HG03521 (cell line): Measurements from ENCODE around the gene PPP3CA.

Experiments used
- ATAC-seq: cut with Tn5 transposase; IDR thresholded peaks from one replicate; pipeline ENCODE4 v1.9.1; 2021; ENCODE audit warnings: mild to moderate bottlenecking, moderate library complexity; ENCODE audit not compliant: unreplicated experiment

PPP3CA gene

DNA sequence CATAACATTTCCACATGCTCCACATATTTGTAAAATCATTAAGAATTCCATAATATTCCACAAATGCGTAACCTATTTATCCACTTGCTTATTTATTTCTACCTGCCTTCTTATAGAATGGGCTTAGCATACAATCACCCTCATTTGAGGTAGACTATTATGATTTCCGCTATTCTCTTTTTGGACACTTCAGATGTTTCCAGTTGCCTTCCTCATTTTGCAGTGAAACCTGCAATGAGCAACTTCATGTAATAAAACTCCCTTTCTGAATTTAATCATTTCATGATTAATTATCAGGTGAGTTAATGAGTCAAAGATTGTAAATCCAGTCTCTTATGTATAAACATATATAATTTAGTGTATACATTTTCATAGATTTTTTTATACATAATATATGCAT is 58.0 kb downstream of the PPP3CA start:
- no peak for ATAC-seq

GRCh38 chr4:101288365-101289145 is 58.8 kb downstream of the PPP3CA start:
- ATAC-seq: no peak

DNA sequence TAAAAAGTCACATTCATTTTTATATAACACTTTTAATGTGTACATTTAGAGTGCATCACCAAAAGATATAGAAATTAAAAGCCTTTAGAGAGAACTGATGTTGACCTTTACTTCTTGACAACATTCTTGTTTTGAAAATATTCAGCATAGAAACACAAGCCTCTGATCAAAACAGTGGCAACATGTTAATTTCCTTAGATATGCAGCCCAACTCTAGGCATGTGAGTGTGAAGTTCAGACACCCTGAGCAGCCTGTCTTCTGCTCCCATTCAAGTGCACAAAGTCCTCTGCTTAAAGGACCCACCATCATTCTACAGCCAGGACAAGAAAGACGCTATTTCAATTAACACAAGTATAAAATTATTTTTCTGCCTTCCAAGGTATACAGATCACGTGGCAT is 60.0 kb downstream of the PPP3CA start:
- ATAC-seq: no peak

DNA sequence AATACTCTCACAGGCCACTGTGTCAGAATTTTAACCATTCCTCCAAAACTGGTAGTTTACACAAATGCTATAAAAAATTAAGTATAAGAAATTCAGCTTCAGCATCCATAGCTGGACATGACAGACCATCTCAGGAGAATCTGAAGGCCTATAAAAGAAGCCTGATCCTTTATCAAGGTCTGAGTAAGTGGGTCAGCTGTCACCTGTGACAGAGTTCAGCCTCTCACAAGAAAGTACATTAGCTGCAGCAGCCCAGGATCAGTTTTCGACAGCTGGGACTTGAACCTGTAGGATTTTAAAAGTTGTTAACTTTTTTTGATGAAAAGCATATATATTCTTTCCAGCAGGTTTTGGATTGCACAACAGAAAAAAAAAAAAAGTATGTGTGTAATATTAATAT is 60.7 kb downstream of the PPP3CA start:
- ATAC-seq: no peak

GRCh38 chr4:101285985-101286384 is 61.3 kb downstream of the PPP3CA start:
- no peak for ATAC-seq

- no peak for ATAC-seq
Measured at GRCh38 chr4:101284546-101284945, 62.8 kb downstream of the PPP3CA start.

GRCh38 chr4:101283434-101283833 is 63.9 kb downstream of the PPP3CA start:
- no peak for ATAC-seq

GRCh38 chr4:101282076-101282844 is 65.1 kb downstream of the PPP3CA start:
- no peak for ATAC-seq

GRCh38 chr4:101280866-101281600 is 66.3 kb downstream of the PPP3CA start:
- ATAC-seq: no peak

DNA sequence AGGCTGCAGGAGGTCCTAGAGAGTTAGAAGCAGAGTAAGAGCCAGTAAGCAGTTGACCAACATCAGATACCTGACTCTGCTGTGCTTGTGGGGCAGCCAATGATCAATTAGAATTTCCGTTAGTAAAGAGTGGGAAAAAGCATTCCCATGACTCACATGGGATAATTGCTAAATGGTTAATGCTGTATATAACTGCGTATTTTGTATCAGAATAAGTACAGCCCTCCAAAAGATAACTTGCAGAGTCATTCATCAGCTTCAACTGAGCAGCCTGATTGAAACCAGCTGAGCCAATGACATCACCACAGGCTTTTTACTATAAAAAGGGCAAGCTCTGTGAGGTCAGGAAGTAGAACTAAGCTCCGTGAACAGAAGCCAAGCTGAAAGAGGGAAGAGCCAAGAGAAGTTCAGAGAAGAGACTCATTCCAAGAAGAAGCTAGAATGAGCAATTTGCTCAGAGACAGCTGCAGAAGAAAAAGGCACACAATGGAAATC is 67.9 kb downstream of the PPP3CA start:
- ATAC-seq: no peak

- ATAC-seq: no peak
Measured at GRCh38 chr4:101277671-101278070, 69.7 kb downstream of the PPP3CA start.

- no peak for ATAC-seq
Measured at GRCh38 chr4:101276661-101277060, 70.7 kb downstream of the PPP3CA start.

DNA sequence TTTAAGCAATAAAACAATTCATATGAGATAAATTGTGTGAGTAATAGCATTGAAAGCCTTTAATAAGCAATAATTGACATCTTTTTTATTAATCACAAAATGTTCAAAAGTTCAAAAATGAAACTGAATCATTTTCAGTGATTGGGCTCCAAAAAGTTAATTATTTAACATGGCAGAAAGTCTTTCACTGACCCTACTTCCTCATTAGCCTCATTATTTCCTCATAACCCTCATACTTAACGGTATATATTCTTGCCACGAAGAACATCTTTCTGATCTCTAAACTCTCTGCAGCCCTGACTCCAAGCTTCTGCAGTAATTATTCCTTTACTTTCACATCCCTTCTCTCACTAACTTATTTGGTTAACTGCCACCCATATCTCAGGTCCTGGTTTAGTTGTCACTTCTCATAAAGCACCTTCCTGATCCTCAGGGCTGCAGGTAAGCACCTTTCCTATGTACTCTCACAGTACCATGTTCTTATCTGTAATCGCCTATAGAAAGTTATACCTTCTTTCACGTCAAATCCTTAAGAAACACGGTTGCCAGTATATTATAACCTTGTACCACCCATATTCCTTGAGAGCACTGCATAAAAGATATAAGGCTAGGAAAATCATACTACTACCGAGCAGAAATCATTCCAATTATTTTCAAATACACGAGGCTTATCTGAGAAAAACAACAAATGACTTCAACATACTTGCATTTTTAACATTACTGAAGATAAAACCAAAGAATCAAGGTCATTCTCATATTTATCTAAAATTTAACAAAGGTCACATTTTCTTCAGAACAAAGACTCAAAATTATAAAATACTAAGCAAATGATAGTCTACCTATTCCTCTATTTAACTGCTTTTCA is 72.2 kb downstream of the PPP3CA start:
- ATAC-seq: peak; percentile 53

DNA sequence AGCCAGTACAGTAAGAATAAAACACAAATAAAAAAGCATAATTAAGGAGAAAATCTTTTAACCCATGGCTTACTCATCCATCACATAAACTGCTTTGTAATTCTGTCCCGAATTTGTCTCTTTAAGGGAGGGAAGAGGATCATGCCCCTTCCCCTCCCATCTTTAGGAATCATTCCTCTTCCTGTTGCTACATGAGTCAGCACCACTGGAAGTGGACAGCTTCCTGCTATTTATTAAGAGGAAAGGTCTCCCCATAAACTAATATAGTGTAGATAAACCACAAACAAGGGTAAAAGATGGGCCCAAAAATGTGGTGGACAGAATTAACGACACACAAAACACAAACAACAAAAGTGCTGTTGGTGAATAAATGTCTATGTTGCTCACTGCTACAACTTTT is 75.8 kb downstream of the PPP3CA start:
- no peak for ATAC-seq

- ATAC-seq: no peak
Measured at GRCh38 chr4:101269682-101270081, 77.6 kb downstream of the PPP3CA start.

GRCh38 chr4:101265816-101266172 is 81.5 kb downstream of the PPP3CA start:
- no peak for ATAC-seq

DNA sequence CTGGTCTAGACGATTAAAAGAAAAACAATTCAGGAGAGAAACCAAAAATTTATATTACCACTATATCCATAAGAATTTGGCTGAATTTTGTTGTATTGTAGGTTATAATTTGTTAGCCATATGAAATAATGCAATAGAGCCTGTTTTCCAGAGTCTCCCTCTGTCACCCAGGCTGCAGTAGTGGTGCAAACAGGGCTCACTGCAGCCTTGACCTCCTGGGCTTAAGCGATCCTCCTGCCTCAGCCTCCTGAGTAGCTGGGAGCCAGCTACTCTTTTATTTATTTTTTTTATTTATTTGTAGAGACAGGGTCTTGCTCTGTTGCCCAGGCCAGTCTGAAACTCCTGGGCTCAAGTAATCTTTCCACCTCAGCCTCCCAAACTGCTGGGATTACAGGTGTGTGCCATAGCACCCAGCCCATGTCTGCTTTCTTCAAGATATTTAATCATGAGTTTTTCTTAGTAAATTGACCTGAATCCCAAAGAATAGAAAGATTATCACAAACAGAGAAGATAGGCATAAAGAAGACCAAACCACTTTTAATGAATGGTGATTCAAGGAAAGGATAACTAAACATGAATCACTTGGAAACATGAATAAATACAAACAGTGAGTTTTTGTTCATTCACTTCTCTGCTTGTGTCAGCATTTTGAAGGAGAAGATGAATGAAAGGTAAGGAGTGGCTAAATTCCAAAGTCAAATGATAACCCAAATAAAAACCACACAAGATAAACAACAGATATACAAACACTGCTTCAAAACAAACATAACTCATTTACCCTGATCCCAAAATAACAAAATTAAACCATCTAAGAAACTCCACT is 82.1 kb downstream of the PPP3CA start:
- no peak for ATAC-seq

DNA sequence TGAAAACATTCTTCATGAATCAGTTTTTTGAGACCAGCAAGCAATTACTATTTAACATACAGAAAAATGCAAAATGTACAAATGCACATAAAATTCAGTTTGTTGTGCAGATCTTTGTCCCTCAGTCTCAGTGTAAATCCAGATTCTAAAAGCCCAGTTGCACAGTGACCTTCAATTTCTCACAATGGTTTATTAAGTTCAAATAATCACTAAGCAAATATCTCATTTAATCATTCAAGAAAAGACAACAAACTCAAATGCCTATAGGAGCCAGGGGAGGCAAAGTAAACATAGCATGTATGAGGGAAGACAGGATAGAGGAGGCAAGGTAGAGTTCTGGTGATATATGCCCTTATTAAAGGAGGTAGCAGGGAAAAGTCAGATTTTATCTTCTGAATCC is 82.8 kb downstream of the PPP3CA start:
- ATAC-seq: no peak

DNA sequence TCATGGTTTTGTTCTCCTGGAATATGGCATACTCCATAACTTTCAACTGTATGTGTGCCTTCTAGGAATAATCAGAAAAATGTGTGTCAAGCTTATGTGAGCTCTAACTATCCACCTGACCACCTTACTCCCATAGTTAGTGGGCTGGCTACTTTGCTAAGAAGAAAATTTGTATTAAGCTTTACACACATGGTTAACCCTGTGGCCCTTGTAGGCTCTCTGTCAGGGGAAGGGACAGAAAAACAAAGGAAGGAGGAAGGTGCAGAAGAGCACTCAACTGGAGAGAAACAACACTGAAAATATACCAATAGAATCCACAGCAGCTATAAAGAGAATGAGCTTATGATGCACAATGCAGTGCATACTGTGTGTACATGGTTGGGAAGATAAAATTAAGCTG is 84.6 kb downstream of the PPP3CA start:
- ATAC-seq: no peak

DNA sequence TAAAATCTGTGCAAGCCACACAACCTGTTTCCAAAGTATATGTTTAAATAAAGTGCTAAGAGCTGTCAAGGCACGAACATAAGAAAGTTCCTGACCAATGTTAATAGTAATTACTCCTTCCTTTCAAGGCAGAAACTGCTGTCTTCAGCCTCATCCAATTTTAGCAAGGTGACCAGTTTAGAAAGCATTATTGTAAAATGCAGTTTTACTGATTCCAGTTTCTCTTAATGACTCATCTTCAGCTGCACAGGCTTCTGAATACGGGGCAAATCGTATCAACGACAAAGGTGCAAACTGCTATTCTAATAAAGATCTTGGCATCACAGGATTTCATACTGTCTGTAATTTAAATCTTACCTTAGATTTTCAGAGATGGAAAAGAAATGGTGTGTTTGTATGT is 87.5 kb downstream of the PPP3CA start:
- ATAC-seq: peak; percentile 90
